ENCODE data around the gene TMEM80. TPM values are rescaled to one million over a fixed set of nuclear protein-coding genes. Genes with fewer than 3 reads are reported as not detected.

The TMEM80 gene
- total RNA-seq, 1 donor from 2014 or later, result 5.7 TPM

GRCh38 chr11:719214-720016 lies 23.8 kb downstream of the TMEM80 start:
- Histone ChIP-seq H3K27me3 (ENCODE audit: control insufficient read depth in 3 of 3, insufficient read depth in 3 of 3, low read length in 3 of 3) (peaks cover 31 to 55% (median 31%) of the 10 kb centered on the region in 3 donors), H3K9me3 (ENCODE audit: control insufficient read depth in 3 of 3, low read length in 3 of 3) (no peaks in the 10 kb centered on the region)

GRCh38 chr11:720017-720641 lies 24.5 kb downstream of the TMEM80 start:
- H3K36me3 ChIP-seq (ENCODE audit: control insufficient read depth in 3 of 3, insufficient read depth in 3 of 3, low read length in 3 of 3), result no peaks in the 10 kb centered on the region
- H3K27ac ChIP-seq (ENCODE audit: low read depth, low read length), result no peak overlapping the region
- H3K9ac ChIP-seq (ENCODE audit: low read depth in 1 of 3, low read length in 3 of 3), result no peak overlapping the region
- peaks cover 0 to 10% (median 6%) of the 10 kb centered on the region in 3 donors for H3K4me1 ChIP-seq (ENCODE audit: control insufficient read depth in 3 of 3, insufficient read depth in 3 of 3, low read length in 3 of 3)
- no peaks in the 10 kb centered on the region for H3K9me3 ChIP-seq (ENCODE audit: control insufficient read depth in 3 of 3, low read length in 3 of 3)
- H3K4me3 ChIP-seq (ENCODE audit: low read length in 3 of 3), result no peak overlapping the region
- H3K27me3 ChIP-seq (ENCODE audit: control insufficient read depth in 3 of 3, insufficient read depth in 3 of 3, low read length in 3 of 3), result peaks cover 32 to 62% (median 36%) of the 10 kb centered on the region in 3 donors

More at GRCh38 chr11:719214-720016, 23.8 kb downstream of the TMEM80 start:
- peaks cover 0 to 10% (median 6%) of the 10 kb centered on the region in 3 donors for H3K4me1 ChIP-seq (ENCODE audit: control insufficient read depth in 3 of 3, insufficient read depth in 3 of 3, low read length in 3 of 3)
- no peak overlapping the region for H3K27ac ChIP-seq (ENCODE audit: low read depth, low read length)
- no peak overlapping the region for H3K9ac ChIP-seq (ENCODE audit: low read depth in 1 of 3, low read length in 3 of 3)
- H3K4me3 ChIP-seq (ENCODE audit: low read length in 3 of 3), result no peak overlapping the region
- no peaks in the 10 kb centered on the region for H3K36me3 ChIP-seq (ENCODE audit: control insufficient read depth in 3 of 3, insufficient read depth in 3 of 3, low read length in 3 of 3)

- H3K27me3 ChIP-seq (ENCODE audit: control insufficient read depth in 3 of 3, insufficient read depth in 3 of 3, low read length in 3 of 3), result peaks cover 32 to 69% (median 42%) of the 10 kb centered on the region in 3 donors
These were observed 25.1 kb downstream of the TMEM80 start for GRCh38 chr11:720642-721246.

GRCh38 chr11:721247-721740 lies 25.7 kb downstream of the TMEM80 start:
- no peaks in the 10 kb centered on the region for H3K9me3 ChIP-seq (ENCODE audit: control insufficient read depth in 3 of 3, low read length in 3 of 3)
- H3K4me3 ChIP-seq (ENCODE audit: low read length in 3 of 3), result no peak overlapping the region
- H3K4me1 ChIP-seq (ENCODE audit: control insufficient read depth in 3 of 3, insufficient read depth in 3 of 3, low read length in 3 of 3), result peaks cover 0 to 10% (median 6%) of the 10 kb centered on the region in 3 donors
- H3K27me3 ChIP-seq (ENCODE audit: control insufficient read depth in 3 of 3, insufficient read depth in 3 of 3, low read length in 3 of 3), result peaks cover 32 to 70% (median 42%) of the 10 kb centered on the region in 3 donors
- no peak overlapping the region for H3K27ac ChIP-seq (ENCODE audit: low read depth, low read length)
- no peaks in the 10 kb centered on the region for H3K36me3 ChIP-seq (ENCODE audit: control insufficient read depth in 3 of 3, insufficient read depth in 3 of 3, low read length in 3 of 3)
- H3K9ac ChIP-seq (ENCODE audit: low read depth in 1 of 3, low read length in 3 of 3), result no peak overlapping the region

More at GRCh38 chr11:720642-721246, 25.1 kb downstream of the TMEM80 start:
- peaks cover 0 to 10% (median 6%) of the 10 kb centered on the region in 3 donors for H3K4me1 ChIP-seq (ENCODE audit: control insufficient read depth in 3 of 3, insufficient read depth in 3 of 3, low read length in 3 of 3)
- H3K4me3 ChIP-seq (ENCODE audit: low read length in 3 of 3), result no peak overlapping the region
- H3K9ac ChIP-seq (ENCODE audit: low read depth in 1 of 3, low read length in 3 of 3), result no peak overlapping the region
- H3K27ac ChIP-seq (ENCODE audit: low read depth, low read length), result no peak overlapping the region
- H3K36me3 ChIP-seq (ENCODE audit: control insufficient read depth in 3 of 3, insufficient read depth in 3 of 3, low read length in 3 of 3), result no peaks in the 10 kb centered on the region
- no peaks in the 10 kb centered on the region for H3K9me3 ChIP-seq (ENCODE audit: control insufficient read depth in 3 of 3, low read length in 3 of 3)

GRCh38 chr11:721741-722345 lies 26.2 kb downstream of the TMEM80 start:
- Histone ChIP-seq H3K9ac (ENCODE audit: low read depth in 1 of 3, low read length in 3 of 3) (no peak overlapping the region), H3K9me3 (ENCODE audit: control insufficient read depth in 3 of 3, low read length in 3 of 3) (no peaks in the 10 kb centered on the region), H3K4me3 (ENCODE audit: low read length in 3 of 3) (no peak overlapping the region), H3K36me3 (ENCODE audit: control insufficient read depth in 3 of 3, insufficient read depth in 3 of 3, low read length in 3 of 3) (no peaks in the 10 kb centered on the region), H3K27ac (ENCODE audit: low read depth, low read length) (no peak overlapping the region), H3K4me1 (ENCODE audit: control insufficient read depth in 3 of 3, insufficient read depth in 3 of 3, low read length in 3 of 3) (peaks cover 0 to 10% (median 6%) of the 10 kb centered on the region in 3 donors), H3K27me3 (ENCODE audit: control insufficient read depth in 3 of 3, insufficient read depth in 3 of 3, low read length in 3 of 3) (peaks cover 32 to 71% (median 45%) of the 10 kb centered on the region in 3 donors)

- Histone ChIP-seq H3K27ac (ENCODE audit: low read depth, low read length) (no peak overlapping the region), H3K36me3 (ENCODE audit: control insufficient read depth in 3 of 3, insufficient read depth in 3 of 3, low read length in 3 of 3) (no peaks in the 10 kb centered on the region), H3K27me3 (ENCODE audit: control insufficient read depth in 3 of 3, insufficient read depth in 3 of 3, low read length in 3 of 3) (peaks cover 32 to 73% (median 49%) of the 10 kb centered on the region in 3 donors), H3K9me3 (ENCODE audit: control insufficient read depth in 3 of 3, low read length in 3 of 3) (no peaks in the 10 kb centered on the region), H3K4me1 (ENCODE audit: control insufficient read depth in 3 of 3, insufficient read depth in 3 of 3, low read length in 3 of 3) (peaks cover 0 to 12% (median 6%) of the 10 kb centered on the region in 3 donors), H3K9ac (ENCODE audit: low read depth in 1 of 3, low read length in 3 of 3) (no peak overlapping the region), H3K4me3 (ENCODE audit: low read length in 3 of 3) (no peak overlapping the region)
These were observed 26.8 kb downstream of the TMEM80 start for GRCh38 chr11:722346-722811.

- Histone ChIP-seq H3K4me3 (ENCODE audit: low read length in 3 of 3) (no peak overlapping the region), H3K4me1 (ENCODE audit: control insufficient read depth in 3 of 3, insufficient read depth in 3 of 3, low read length in 3 of 3) (peaks cover 4 to 21% (median 14%) of the 10 kb centered on the region in 3 donors), H3K36me3 (ENCODE audit: control insufficient read depth in 3 of 3, insufficient read depth in 3 of 3, low read length in 3 of 3) (no peaks in the 10 kb centered on the region), H3K27ac (ENCODE audit: low read depth, low read length) (no peak overlapping the region), H3K27me3 (ENCODE audit: control insufficient read depth in 3 of 3, insufficient read depth in 3 of 3, low read length in 3 of 3) (peaks cover 32 to 78% (median 53%) of the 10 kb centered on the region in 3 donors), H3K9me3 (ENCODE audit: control insufficient read depth in 3 of 3, low read length in 3 of 3) (no peaks in the 10 kb centered on the region), H3K9ac (ENCODE audit: low read depth in 1 of 3, low read length in 3 of 3) (no peak overlapping the region)
These were observed 27.7 kb downstream of the TMEM80 start for GRCh38 chr11:723120-723883.

- H3K27ac ChIP-seq (ENCODE audit: low read depth, low read length), result no peak overlapping the region
- no peaks in the 10 kb centered on the region for H3K36me3 ChIP-seq (ENCODE audit: control insufficient read depth in 3 of 3, insufficient read depth in 3 of 3, low read length in 3 of 3)
- H3K9me3 ChIP-seq (ENCODE audit: control insufficient read depth in 3 of 3, low read length in 3 of 3), result no peaks in the 10 kb centered on the region
- H3K27me3 ChIP-seq (ENCODE audit: control insufficient read depth in 3 of 3, insufficient read depth in 3 of 3, low read length in 3 of 3), result peaks cover 32 to 76% (median 51%) of the 10 kb centered on the region in 3 donors
- H3K4me3 ChIP-seq (ENCODE audit: low read length in 3 of 3), result no peak overlapping the region
- H3K9ac ChIP-seq (ENCODE audit: low read depth in 1 of 3, low read length in 3 of 3), result no peak overlapping the region
- H3K4me1 ChIP-seq (ENCODE audit: control insufficient read depth in 3 of 3, insufficient read depth in 3 of 3, low read length in 3 of 3), result peaks cover 4 to 26% (median 18%) of the 10 kb centered on the region in 3 donors
These were observed 28.6 kb downstream of the TMEM80 start for GRCh38 chr11:724049-724777.
